Stimulated activated CD4-positive, alpha-beta T cell treated with anti-CD3 and anti-CD28 coated beads, Interleukin-2, amount 100 ng/mL, for 4 hours (primary cell): ENCODE results near the gene NPDC1.

ENCODE experiments used
- DNase-seq: peaks from one replicate; pipeline ENCODE4 v3.0.0-alpha.2; 2020; ENCODE audit warnings: low read depth

NPDC1 gene

GRCh38 chr9:137056739-137057415 is 10.9 kb upstream of the NPDC1 start:
- DNase-seq: no peak

- DNase-seq: no peak
Observed at GRCh38 chr9:137055385-137056364, 9.7 kb upstream of the NPDC1 start.

- DNase-seq: no peak
Observed at GRCh38 chr9:137054932-137055384, 9.0 kb upstream of the NPDC1 start.

- peak; percentile 51 for DNase-seq
Observed at GRCh38 chr9:137053944-137054931, 8.3 kb upstream of the NPDC1 start, which contains the start of gene ENTPD2. ENTPD2 (minus strand) TSS chr9:137054061; CDS start chr9:137053997, 64 bp downstream.

- DNase-seq: no peak
Observed at GRCh38 chr9:137052998-137053943, 7.3 kb upstream of the NPDC1 start.

GRCh38 chr9:137052293-137052692 is 6.3 kb upstream of the NPDC1 start:
- no peak for DNase-seq

GRCh38 chr9:137051145-137051724 is 5.3 kb upstream of the NPDC1 start:
- DNase-seq: no peak

GRCh38 chr9:137050570-137050969 is 4.6 kb upstream of the NPDC1 start:
- DNase-seq: no peak

- no peak for DNase-seq
Observed at GRCh38 chr9:137049544-137050449, 3.8 kb upstream of the NPDC1 start.

- no peak for DNase-seq
Observed at GRCh38 chr9:137048655-137049543, 2.9 kb upstream of the NPDC1 start.

- DNase-seq: no peak
Observed at GRCh38 chr9:137045294-137046087, 486 bp downstream of the NPDC1 start.

- no peak for DNase-seq
Observed at GRCh38 chr9:137044502-137045177, 1.3 kb downstream of the NPDC1 start.

- no peak for DNase-seq
Observed at GRCh38 chr9:137044037-137044436, 1.9 kb downstream of the NPDC1 start.

- DNase-seq: no peak
Observed at GRCh38 chr9:137042751-137043727, 2.9 kb downstream of the NPDC1 start.

GRCh38 chr9:137041124-137041523 is 4.9 kb downstream of the NPDC1 start:
- DNase-seq: no peak
